ENCODE results near the gene SULF2. TPM values are rescaled to one million over a fixed set of nuclear protein-coding genes. Genes with fewer than 3 reads are reported as not detected.

SULF2 gene
- total and polyA plus RNA-seq, 2 of the 13 experiments (the other 11 are each of a cell fraction or from before 2014, with no cell fraction given) = 7.2 to 50.9 TPM

DNA sequence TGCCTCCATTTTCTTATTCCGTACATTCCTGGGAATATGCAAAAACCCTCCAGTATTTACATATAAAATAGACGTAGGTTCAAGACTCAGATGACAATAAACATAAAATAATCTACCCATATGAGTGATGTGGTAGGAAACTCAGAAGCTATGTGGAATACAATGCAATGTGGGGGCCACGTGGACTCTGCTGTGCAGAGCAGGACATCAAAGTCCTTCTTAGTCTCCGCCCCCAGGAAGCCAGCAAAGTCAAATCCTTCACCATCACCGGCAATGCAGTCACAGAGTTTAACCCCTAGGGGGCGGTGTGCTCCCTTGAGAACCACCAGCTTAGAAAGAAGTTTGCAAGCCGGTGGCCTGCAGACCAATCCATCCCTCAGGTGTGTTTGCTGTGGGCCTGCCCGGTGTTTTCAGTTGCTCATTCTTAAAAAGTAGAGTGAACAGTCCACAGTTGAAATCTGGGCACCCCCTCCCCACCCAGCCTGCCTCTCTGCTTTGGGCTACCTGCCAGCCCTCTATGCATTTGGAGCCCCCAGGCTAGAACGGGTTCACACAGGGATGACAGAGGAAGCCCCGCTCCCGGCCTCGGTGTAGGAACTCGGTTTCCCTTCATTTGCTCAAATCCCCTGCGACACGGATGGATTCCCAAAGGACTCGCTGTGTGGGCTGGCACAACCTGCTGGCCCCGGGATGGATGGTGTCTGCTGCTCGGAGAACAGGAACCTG lies 59.9 kb downstream of the SULF2 start (continued):
- peak; percentile 68; the same call in 1 of the 2 replicates for TF ChIP-seq ZNF800 (CRISPR knock-in tag; IDR thresholded peaks at IDR 0.05)
- no peak for TF ChIP-seq REXO4 (CRISPR knock-in tag; IDR thresholded peaks at IDR 0.05; ENCODE audit: borderline replicate concordance)
- peak; percentile 66; the same call in 1 of the 2 replicates for TF ChIP-seq ZNF280B (CRISPR knock-in tag; IDR thresholded peaks at IDR 0.05; ENCODE audit: borderline replicate concordance)
- TF ChIP-seq ZKSCAN8 (CRISPR knock-in tag; IDR thresholded peaks at IDR 0.05; ENCODE audit: borderline replicate concordance) = peak; percentile 52; the same call in 1 of the 2 replicates
- no peak for TF ChIP-seq ZNF597 (CRISPR knock-in tag; IDR thresholded peaks at IDR 0.05)
- TF ChIP-seq, protein P1, sequence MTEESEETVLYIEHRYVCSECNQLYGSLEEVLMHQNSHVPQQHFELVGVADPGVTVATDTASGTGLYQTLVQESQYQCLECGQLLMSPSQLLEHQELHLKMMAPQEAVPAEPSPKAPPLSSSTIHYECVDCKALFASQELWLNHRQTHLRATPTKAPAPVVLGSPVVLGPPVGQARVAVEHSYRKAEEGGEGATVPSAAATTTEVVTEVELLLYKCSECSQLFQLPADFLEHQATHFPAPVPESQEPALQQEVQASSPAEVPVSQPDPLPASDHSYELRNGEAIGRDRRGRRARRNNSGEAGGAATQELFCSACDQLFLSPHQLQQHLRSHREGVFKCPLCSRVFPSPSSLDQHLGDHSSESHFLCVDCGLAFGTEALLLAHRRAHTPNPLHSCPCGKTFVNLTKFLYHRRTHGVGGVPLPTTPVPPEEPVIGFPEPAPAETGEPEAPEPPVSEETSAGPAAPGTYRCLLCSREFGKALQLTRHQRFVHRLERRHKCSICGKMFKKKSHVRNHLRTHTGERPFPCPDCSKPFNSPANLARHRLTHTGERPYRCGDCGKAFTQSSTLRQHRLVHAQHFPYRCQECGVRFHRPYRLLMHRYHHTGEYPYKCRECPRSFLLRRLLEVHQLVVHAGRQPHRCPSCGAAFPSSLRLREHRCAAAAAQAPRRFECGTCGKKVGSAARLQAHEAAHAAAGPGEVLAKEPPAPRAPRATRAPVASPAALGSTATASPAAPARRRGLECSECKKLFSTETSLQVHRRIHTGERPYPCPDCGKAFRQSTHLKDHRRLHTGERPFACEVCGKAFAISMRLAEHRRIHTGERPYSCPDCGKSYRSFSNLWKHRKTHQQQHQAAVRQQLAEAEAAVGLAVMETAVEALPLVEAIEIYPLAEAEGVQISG (CRISPR knock-in tag; IDR thresholded peaks at IDR 0.05) = peak; percentile 63
- no peak for TF ChIP-seq ZNF556 (CRISPR knock-in tag; IDR thresholded peaks at IDR 0.05; ENCODE audit: borderline replicate concordance)
- TF ChIP-seq FOXP1 (IDR thresholded peaks at IDR 0.05) = no peak
- TF ChIP-seq FOXP1 (CRISPR knock-in tag; IDR thresholded peaks at IDR 0.05) = peak; percentile 30; the same call in 1 of the 2 replicates
- peak; percentile 98 for TF ChIP-seq SP5 (CRISPR knock-in tag; IDR thresholded peaks at IDR 0.05; ENCODE audit: borderline replicate concordance, low read depth)
- TF ChIP-seq KDM3A (CRISPR knock-in tag; IDR thresholded peaks at IDR 0.05; ENCODE audit: low read depth) = peak; percentile 62; the same call in 1 of the 2 replicates
- TF ChIP-seq ARID3A (IDR thresholded peaks at IDR 0.05; ENCODE audit: low read depth, low read length) = peak; percentile 64
- TF ChIP-seq THAP9 (CRISPR knock-in tag; IDR thresholded peaks at IDR 0.05; ENCODE audit: borderline replicate concordance) = peak; percentile 68; the same call in 1 of the 2 replicates
- peak; percentile 44; the same call in 1 of the 2 replicates for TF ChIP-seq FOXA3 (CRISPR knock-in tag; IDR thresholded peaks at IDR 0.05)
- peak; percentile 65 for TF ChIP-seq ZNF263 (CRISPR knock-in tag; IDR thresholded peaks at IDR 0.05)
- TF ChIP-seq PHF21A (CRISPR knock-in tag; IDR thresholded peaks at IDR 0.05) = peak; percentile 63; the same call in 1 of the 2 replicates

Data from HepG2 (cell line).